ENCODE measurements around the gene MRPL48. TPM values are rescaled to one million over a fixed set of nuclear protein-coding genes. Genes with fewer than 3 reads are reported as not detected.

MRPL48 gene
- total and polyA plus RNA-seq, 2 of the 8 experiments (the other 6 are each of a cell fraction or from before 2014, with no cell fraction given): 34.9 to 59.9 TPM

GRCh38 chr11:73797457-73797856 is 9.8 kb downstream of the MRPL48 start (continued):
- no peak for TF ChIP-seq CTCF (IDR thresholded peaks at IDR 0.05; ENCODE audit: control extremely low read depth in 1 of 3, insufficient read depth in 1 of 3, low read depth in 1 of 3, low read length in 3 of 3)
- TF ChIP-seq SP2 (IDR thresholded peaks at IDR 0.05; ENCODE audit: low read length): no peak
- TF ChIP-seq TEAD4 (IDR thresholded peaks at IDR 0.05; ENCODE audit: low read depth, low read length): no peak
- TF ChIP-seq RNF2 (IDR thresholded peaks at IDR 0.05; ENCODE audit: borderline replicate concordance, low read depth, low read length, missing control alignments, poor library complexity, severe bottlenecking): no peak
